GM20431 (cell line): Measurements from ENCODE around the gene POLRMT.
"Not testable (repeated sequence)": the region's sequence is repeated elsewhere in the genome, so short reads cannot be mapped to it uniquely, and the experiment has no call there.

Source experiments
- in situ Hi-C: fragments of 300-500 bp; cut with MseI, MboI; formaldehyde crosslinking; loops from one replicate; pipeline ENCODE4 v1.15.0; 2020; ENCODE audit warnings: low sequenced_read_pairs; ENCODE audit not compliant: unreplicated experiment

Gene POLRMT

GRCh38 chr19:616747-617526 lies 16.4 kb downstream of the POLRMT start:
- in situ Hi-C loops = no loop called here

DNA sequence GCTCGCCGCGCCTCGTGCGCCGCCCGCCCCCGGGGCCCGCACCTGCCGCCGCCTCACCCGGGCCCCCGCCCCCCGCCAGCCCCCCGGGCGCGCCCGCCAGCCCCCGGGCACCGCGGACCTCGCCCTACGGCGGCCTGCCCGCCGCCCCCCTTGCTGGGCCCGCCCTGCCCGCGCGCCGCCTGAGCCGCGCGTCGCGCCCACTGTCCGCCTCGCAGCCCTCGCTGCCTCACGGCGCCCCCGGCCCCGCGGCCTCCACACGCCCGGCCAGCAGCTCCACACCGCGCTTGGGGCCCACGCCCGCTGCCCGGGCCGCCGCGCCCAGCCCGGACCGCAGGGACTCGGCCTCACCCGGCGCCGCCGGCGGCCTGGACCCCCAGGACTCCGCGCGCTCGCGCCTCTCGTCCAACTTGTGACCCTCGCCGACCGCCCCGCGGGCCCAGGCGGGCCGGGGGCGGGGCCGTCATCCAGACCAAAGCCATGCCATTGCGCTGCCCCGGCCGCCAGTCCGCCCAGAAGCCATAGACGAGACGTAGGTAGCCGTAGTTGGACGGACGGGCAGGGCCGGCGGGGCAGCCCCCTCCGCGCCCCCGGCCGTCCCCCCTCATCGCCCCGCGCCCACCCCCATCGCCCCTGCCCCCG lies 17.2 kb downstream of the POLRMT start:
- in situ Hi-C loops = no loop called here

- in situ Hi-C loops = no loop called here
Observed at GRCh38 chr19:615619-616018, 17.7 kb downstream of the POLRMT start.

- in situ Hi-C loops = no loop called here
Observed at GRCh38 chr19:613732-614567, 19.4 kb downstream of the POLRMT start.

DNA sequence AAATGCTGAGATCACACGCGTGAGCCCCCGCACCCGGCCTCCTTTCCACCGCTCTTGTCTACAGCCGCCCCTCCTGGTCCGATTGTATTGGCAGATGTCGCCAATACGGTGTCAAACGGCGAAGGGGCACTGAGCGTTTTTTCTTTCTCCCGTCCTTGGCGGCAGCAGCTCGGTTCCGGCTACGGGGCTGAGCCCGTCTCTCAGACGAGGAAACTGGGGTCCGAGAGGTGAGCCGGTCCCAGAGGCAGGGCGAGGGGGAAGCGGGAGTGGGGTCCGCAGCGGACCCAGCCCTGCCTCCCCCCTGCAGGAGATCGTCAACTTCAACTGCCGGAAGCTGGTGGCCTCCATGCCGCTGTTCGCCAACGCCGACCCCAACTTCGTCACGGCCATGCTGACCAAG lies 20.4 kb downstream of the POLRMT start:
- in situ Hi-C loops = no loop called here

DNA sequence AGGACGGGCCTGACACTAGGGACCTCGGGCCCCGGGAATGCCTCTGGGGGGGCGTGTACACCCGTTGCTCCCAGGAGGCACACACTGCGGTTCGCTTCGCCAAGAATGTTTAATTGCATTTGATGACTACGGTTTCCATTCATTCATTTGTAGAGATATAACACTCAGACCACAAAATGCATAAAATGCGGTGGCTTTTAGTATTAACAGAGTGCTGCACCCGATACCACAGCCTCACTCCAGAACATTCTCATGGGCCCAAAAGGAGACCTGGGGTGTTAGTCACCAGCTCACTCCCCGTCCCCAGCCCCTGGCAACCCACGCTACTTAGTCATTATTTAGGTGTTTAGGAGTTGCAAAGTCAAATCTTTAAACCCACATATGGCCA lies 21.9 kb downstream of the POLRMT start:
- in situ Hi-C loops = no loop called here

- in situ Hi-C loops = no loop called here
Observed at GRCh38 chr19:610801-611480, 22.4 kb downstream of the POLRMT start.

DNA sequence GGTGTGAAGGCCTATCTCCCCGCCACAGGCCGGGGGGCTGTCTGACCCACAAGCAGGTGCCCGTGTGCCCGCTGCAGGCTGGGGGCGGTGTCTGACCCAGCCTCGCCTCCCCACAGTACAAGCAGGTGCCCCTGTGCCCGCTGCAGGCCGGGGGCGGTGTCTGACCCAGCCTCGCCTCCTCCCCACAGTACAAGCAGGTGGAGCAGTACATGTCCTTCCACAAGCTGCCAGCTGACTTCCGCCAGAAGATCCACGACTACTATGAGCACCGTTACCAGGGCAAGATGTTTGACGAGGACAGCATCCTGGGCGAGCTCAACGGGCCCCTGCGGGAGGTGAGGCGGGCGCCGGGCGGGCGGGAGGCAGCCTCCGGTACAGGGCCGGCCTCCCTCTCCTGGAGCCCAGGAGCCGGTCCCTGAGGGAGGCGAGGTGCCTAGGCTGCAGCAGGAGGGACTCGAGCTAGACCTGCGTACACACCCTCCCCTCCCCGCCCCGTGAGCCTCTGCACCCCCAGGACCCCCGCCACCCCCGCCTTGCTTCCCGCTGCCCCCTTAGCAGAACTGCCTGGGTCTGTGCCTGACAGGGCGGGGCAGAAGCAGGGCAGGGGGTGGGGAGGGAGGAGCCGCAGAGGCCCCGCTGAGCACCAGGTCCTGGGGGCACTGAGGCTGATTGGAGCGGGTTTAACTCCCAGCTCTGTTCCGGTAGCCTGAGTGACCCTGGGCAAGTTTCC lies 23.1 kb downstream of the POLRMT start:
- in situ Hi-C loops = no loop called here

- in situ Hi-C loops = no loop called here
Observed at GRCh38 chr19:609004-609346, 24.4 kb downstream of the POLRMT start.

GRCh38 chr19:608155-609003 lies 25.0 kb downstream of the POLRMT start:
- in situ Hi-C loops = no loop called here

DNA sequence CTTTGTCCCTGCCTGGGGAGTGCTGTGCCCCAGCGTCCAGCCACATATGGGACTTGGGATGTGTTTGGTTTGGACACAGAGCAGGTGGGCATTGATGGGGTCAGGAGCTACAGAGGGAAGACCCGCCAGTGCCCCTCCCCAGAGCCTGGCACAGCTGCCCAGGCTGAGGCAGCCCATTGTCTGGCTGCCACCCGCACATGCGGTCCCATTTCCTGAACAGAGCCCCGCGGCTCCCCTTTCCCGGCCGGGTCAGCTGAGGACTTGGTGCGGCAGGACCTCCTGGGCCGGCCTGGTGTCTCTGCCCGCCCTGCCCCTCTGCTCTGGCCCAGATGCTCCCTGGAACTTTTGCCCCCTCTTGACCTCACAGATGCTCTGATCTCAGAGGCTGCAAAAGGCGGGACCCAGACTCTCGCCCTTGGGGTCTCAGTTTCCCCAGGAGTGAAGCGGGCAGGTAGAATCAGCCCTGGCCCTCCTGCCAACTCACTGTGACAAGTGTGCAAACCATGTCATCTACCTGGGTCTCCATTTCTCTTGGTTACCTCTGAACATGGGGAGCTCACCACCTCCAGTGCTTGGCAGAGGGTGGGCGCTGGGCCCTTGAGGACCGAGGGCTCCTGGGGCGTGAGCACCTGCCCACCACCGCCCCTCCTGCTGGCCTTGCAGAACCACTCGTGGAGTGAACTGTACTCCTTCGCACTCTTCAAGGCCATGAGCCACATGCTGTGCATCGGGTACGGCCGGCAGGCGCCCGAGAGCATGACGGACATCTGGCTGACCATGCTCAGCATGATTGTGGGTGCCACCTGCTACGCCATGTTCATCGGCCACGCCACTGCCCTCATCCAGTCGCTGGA lies 25.8 kb downstream of the POLRMT start:
- in situ Hi-C loops = no loop called here

- in situ Hi-C loops = not testable (repeated sequence)
Observed at GRCh38 chr19:605061-605971, 28.0 kb downstream of the POLRMT start.

GRCh38 chr19:604355-604754 lies 29.0 kb downstream of the POLRMT start:
- in situ Hi-C loops = no loop called here

DNA sequence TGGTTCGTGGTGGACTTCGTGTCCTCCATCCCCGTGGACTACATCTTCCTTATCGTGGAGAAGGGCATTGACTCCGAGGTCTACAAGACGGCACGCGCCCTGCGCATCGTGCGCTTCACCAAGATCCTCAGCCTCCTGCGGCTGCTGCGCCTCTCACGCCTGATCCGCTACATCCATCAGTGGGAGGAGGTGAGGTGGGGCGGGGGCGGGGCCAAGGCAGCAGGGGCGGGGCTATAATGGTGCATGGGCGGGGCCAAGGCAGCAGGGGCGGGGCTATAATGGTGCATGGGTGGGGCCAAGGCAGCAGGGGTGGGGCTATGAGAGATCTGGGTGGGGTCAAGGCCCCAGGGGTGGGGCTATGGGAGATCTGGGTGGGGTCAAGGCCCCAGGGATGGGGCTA lies 29.6 kb downstream of the POLRMT start:
- in situ Hi-C loops = not testable (repeated sequence)

GRCh38 chr19:603302-603639 lies 30.1 kb downstream of the POLRMT start:
- in situ Hi-C loops = not testable (repeated sequence)

DNA sequence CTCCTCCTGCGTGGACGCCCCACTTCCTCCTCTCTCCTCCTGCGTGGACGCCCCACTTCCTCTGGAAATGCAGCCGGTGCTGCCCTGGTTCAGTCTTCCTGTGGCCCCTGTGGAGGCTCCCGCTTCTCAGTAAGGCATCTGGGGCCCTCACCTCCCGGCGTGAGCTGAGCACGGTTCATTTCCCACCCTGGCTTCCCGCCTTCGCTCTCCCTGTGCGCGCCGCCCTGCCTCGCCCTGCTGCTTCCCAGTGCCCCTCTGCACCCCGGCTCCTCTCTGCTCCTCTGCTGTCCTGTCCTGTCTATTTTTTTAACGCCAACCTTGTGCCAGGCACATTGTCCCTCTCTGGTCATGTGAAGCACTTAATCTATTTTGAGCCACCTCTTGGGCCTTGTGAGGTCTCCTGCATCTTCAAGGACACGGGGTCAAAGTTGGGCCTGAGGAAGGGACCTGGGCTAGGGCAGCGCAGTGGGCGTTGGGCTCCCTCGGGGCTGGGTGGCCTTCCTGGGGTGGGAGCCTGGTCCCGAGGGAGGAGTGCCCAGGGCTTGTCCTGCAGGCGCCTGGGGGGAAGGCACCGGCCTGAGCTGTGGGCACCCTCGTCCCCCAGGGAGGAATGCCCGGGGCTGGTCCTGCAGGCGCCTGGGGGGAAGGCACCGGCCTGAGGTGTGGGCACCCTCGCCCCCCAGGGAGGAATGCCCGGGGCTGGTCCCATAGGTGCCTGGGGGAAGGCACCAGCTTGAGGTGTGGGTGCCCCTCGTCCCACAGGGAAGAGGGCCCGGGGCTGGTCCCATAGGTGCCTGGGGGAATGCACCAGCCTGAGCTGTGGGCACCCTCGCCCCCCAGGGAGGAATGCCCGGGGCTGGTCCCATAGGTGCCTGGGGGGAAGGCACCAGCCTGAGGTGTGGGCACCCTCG lies 30.7 kb downstream of the POLRMT start:
- in situ Hi-C loops = no loop called here
